NCI-H1105 (cell line): Measurements from ENCODE around the gene HGF.
"Not testable (repeated sequence)": the region's sequence is repeated elsewhere in the genome, so short reads cannot be mapped to it uniquely, and the experiment has no call there.

ENCODE experiments used
- DNase-seq: peaks from one replicate; lab custom pipeline; 2025; lab: John Stamatoyannopoulos, UW

Gene HGF

GRCh38 chr7:81776161-81776560, 6.3 kb upstream of the HGF start:
- DNase-seq = no peak

DNA sequence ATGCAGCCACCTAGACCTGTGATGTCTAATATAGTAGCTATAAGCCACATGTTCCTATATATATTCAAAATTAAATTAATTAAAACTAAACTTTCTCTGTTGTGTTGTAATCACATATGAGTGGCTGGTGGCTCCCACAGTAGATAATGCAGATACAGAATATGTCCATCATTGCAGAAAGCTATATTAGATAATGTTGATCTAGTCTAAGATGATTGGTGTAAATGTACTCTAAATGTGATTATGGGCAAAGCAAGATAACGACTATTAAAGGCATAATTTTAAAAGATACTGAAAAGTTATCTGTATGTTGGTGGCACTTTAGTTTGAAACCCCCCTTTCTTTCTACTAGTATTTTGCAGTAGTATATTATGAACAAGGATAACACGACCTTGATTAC, 5.7 kb upstream of the HGF start:
- DNase-seq = no peak

- no peak for DNase-seq
Measured at GRCh38 chr7:81774551-81774950, 4.7 kb upstream of the HGF start.

DNA sequence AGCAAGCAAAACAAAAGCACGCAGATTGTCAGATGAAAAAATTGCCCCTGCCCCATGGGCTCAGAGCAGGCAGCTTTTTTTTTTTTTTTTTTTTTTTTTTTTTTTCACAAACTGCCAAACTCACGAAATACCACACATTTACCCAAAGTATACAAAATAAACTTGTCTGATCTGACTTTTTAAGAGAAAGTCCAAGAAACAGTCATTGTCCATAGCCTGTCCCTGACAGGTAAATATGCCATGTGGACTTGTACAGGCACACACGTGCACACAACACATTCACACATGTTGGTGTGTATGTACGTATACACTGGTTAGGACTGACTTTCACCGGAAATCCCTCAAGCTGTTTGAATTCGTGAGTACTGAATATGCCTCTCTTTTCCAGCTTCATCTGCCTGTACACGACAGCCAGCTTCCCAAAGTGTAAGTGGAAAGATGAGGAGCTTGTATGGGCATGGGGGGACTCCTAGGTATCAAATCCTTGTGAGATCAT, 929 bp upstream of the HGF start:
- DNase-seq = no peak

GRCh38 chr7:81768951-81769778, 682 bp downstream of the HGF start:
- no peak for DNase-seq

DNA sequence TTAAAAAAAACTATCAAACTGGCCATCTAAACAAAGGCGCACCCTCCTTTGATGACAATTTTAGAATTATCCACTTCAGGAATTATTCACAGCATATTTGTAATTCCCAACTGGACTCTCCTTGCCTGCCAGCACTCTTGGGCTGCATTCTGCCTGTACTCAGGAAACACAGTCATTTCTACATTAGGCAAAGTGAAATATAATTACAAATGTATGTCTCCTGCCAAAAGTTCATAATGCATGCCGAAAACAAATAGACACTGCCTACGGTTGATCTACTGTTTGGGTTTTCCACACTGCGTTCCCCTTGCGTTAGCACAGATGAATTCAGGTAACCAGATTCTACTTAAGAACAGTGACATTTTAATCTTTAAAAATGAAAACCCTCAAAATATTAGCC, 1.9 kb downstream of the HGF start:
- DNase-seq = peak; percentile 27

DNA sequence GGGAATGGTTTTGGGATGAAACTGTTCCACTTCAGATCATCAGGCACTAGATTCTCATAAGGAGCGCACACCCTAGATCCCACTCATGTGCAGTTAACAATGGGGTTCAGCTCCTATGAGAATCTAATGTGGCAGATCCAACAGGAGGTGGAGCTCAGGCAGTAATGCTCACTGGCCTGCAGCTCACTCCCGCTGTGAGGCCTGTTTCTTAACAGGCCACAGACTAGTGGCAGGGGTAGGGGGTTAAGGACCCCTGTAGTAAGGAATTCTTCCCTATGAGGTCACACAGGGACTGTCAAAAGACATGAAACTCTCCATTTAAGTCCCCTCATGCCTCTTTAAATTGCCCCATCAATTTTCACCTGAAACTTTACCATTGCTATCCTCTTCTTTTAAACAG, 8.0 kb downstream of the HGF start:
- DNase-seq = no peak

- DNase-seq = no peak
Measured at GRCh38 chr7:81761031-81761430, 8.8 kb downstream of the HGF start.

DNA sequence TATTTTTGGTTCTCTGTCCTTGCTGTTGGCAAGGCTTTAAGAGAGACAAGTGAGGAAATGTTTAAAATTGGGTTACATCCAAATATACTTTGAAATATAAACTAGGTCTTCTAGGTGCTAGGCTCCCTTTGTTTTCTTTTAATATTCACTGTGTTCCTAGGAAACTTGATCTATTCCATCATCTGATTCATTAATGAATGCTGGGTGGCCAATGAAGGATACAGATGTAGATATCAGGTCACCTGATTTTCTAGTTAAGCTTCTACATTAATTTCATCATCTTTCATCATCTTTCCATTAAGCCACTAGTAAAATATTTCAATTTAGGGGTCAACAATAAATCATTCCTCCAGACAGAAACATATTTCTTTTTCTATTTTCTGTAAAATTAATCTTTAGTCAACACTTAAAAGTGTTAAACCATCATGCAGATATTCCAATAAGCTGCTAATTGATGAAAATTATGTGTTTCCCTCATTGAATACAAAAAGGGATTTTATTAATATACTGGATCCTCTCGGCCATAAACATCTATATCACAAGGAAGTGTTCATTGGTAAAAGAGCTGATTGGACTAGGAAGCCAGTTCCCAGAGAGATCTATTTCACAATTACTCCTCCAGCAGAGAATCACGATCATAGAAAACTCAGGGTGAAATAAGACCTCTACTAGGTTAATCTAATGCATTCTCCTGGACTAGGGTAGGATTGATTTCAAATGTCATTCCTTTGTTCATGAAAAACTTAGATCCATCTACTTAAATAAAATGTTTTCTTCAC, 14.7 kb downstream of the HGF start:
- no peak for DNase-seq

GRCh38 chr7:81753392-81753791, 16.5 kb downstream of the HGF start:
- DNase-seq = no peak

- no peak for DNase-seq
Measured at GRCh38 chr7:81752318-81752714, 17.5 kb downstream of the HGF start.

GRCh38 chr7:81751619-81752317, 18.1 kb downstream of the HGF start:
- DNase-seq = no peak

DNA sequence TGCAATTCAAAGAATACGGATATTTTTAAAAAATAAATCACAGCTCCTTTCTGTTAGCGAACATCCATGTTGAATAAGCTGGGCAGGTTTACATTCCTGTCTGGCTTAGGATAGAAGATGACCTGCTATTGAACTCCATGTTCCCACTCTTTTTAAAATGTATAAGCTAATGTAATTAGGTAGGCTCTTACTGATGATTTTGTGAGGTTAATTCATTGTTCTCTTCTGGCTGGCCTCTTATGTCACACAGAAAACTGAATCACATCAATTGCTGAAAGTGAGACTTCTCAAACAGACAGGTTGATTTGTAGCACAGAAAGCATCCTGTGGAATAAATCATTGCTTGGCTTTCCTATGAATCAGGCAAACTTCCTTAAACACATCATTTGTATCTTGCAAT, 24.2 kb downstream of the HGF start:
- no peak for DNase-seq

GRCh38 chr7:81744389-81744788, 25.5 kb downstream of the HGF start:
- no peak for DNase-seq

- no peak for DNase-seq
Measured at GRCh38 chr7:81743665-81744064, 26.2 kb downstream of the HGF start.

DNA sequence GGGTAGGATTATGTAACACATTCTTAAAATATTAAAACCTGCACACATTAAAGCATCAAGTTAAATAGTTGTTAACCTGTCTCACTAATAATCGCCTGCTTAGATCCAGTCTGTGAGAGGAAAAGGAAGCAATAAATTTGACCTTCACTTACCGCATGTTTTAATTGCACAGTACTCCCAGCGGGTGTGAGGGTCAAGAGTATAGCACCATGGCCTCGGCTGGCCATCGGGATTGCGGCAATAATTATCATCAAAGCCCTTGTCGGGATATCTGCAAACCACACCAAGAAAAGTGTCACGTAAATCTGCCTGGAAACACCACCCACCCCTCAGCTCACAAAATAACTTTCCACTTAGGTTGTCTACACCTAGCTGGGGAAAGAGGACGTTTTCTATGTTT, 26.6 kb downstream of the HGF start:
- no peak for DNase-seq

GRCh38 chr7:81740403-81740802, 29.4 kb downstream of the HGF start:
- DNase-seq = no peak

- DNase-seq = no peak
Measured at GRCh38 chr7:81736091-81736490, 33.8 kb downstream of the HGF start.

GRCh38 chr7:81725812-81726127, 44.1 kb downstream of the HGF start:
- DNase-seq = no peak

GRCh38 chr7:81725003-81725811, 44.6 kb downstream of the HGF start:
- DNase-seq = no peak

DNA sequence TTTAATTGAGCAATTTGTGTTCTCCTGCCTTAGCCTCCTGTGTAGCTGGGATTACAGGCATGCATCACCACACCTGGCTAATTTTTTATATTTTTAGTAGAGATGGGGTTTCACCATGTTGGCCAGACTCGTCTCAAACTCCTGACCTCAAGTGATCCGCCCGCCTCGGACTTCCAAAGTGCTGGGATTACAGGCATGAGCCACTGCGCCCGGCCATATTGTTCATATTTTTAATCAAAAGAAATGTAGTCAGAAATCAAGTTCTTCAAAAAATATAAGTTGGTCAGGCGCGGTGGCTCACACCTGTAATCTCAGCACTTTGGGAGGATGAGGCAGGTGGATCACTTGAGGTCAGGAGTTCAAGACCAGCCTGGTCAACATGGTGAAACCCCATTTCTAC, 47.6 kb downstream of the HGF start:
- DNase-seq = not testable (repeated sequence)

DNA sequence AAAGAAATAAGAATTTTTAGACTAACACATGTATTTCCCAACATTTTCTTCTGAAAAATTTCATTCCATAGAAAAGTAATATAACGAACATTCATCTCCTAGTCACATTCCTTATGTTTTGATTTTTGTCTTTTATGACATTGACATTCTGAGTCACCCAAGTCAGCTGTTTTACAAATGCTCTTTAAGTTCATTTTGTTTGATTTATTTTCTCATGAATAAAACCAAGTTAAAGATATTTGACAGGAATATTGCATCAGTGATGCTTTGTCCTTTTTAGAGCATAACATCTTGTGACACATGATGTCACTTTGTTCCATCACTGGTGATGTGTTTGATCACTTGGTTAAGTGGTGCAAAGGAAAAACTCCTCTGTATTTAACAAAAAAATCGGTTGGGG, 48.4 kb downstream of the HGF start:
- DNase-seq = no peak
